SK-N-SH (cell line): ENCODE data around the gene ARMC8. TPM values are rescaled to one million over a fixed set of nuclear protein-coding genes. Genes with fewer than 3 reads are reported as not detected.

Source experiments
- CTCF ChIA-PET: fragments of 300-600, 350-600 bp; formaldehyde crosslinking; extraction: SDS; loops from one replicate; lab custom pipeline; 2021; lab: Yijun Ruan, JAX
- POLR2A ChIA-PET: fragments of 350-600 bp; sonication (Branson Sonifier 250); formaldehyde crosslinking; extraction: SDS; loops from one replicate; lab custom pipeline; 2020; ENCODE audit warnings: antibody characterized with exemption, inconsistent platforms; lab: Yijun Ruan, JAX
- DNase-seq: peaks from one replicate; pipeline ENCODE4 v3.0.0; 2012
- H2AFZ ChIP-seq: fragments of 200-600 bp; sonication (generic); 2 replicates; pipeline ENCODE4 v1.8.1; 2016; ENCODE audit warnings: antibody characterized with exemption, mild to moderate bottlenecking, low read depth
- H3F3A ChIP-seq: fragments of 200-600 bp; sonication (generic); replicated peaks from 2 replicates; pipeline ENCODE3; 2016; ENCODE audit warnings: antibody characterized with exemption, mild to moderate bottlenecking; ENCODE audit not compliant: insufficient read depth
- H3K27ac ChIP-seq, 2 experiments: fragments of 200-500 bp in 1 of 2; fragments of 200-600 bp in 1 of 2; sonication (Bioruptor generic) in 1 of 2; sonication (generic), shearing (Covaris generic) in 1 of 2; 2 replicates each; pipeline versions ENCODE4 v1.5.1 to v1.6.1; 2014 to 2016; ENCODE audit warnings: low read depth in 2 of 2, inconsistent platforms in 1 of 2, low read length in 1 of 2, mild to moderate bottlenecking in 1 of 2, mixed read lengths in 1 of 2
- H3K27me3 ChIP-seq: fragments of 200-600 bp; sonication (generic), shearing (Covaris generic); 2 replicates; pipeline ENCODE4 v1.6.1; 2016; ENCODE audit warnings: mixed run types; ENCODE audit not compliant: insufficient read depth
- H3K36me3 ChIP-seq, 2 experiments: fragments of 200-500 bp in 1 of 2; fragments of 200-600 bp in 1 of 2; sonication (Bioruptor generic) in 1 of 2; sonication (generic) in 1 of 2; replicated peaks in 1 of 2; 2 replicates each; pipeline versions ENCODE3 to v1.5.1; 2014 to 2016; ENCODE audit warnings: low read length in 1 of 2, mild to moderate bottlenecking in 1 of 2; ENCODE audit not compliant: insufficient read depth in 2 of 2, control insufficient read depth in 1 of 2
- H3K4me1 ChIP-seq, 2 experiments: fragments of 200-500 bp in 1 of 2; fragments of 200-600 bp in 1 of 2; sonication (Bioruptor generic) in 1 of 2; sonication (generic), shearing (Covaris generic) in 1 of 2; 2 replicates each; pipeline versions ENCODE4 v1.5.1 to v1.6.1; 2014 to 2016; ENCODE audit warnings: low read depth in 1 of 2, low read length in 1 of 2, mixed run types in 1 of 2; ENCODE audit not compliant: insufficient read depth in 2 of 2, control insufficient read depth in 1 of 2
- H3K4me2 ChIP-seq: fragments of 200-600 bp; sonication (generic), shearing (Covaris generic); 2 replicates; pipeline ENCODE4 v1.6.1; 2017; ENCODE audit warnings: mixed run types
- H3K4me3 ChIP-seq, 2 experiments: fragments of 200-500 bp in 1 of 2; fragments of 200-600 bp in 1 of 2; sonication (Bioruptor generic) in 1 of 2; sonication (generic), shearing (Covaris generic) in 1 of 2; 2 replicates each; pipeline versions ENCODE4 v1.5.1 to v1.8.1; 2014 to 2016; ENCODE audit warnings: low read depth in 2 of 2, inconsistent platforms in 1 of 2, low read length in 1 of 2, mild to moderate bottlenecking in 1 of 2, mixed read lengths in 1 of 2, moderate library complexity in 1 of 2
- H3K79me2 ChIP-seq: fragments of 200-600 bp; sonication (generic); 2 replicates; pipeline ENCODE4 v1.8.1; 2017; ENCODE audit warnings: mild to moderate bottlenecking; ENCODE audit not compliant: insufficient read depth
- H3K9ac ChIP-seq: fragments of 200-600 bp; sonication (generic); 2 replicates; pipeline ENCODE4 v1.6.1; 2017; ENCODE audit warnings: mixed run types
- H3K9me2 ChIP-seq: fragments of 200-600 bp; sonication (generic); 2 replicates; pipeline ENCODE4 v1.6.1; 2017; ENCODE audit warnings: mixed run types
- H3K9me3 ChIP-seq: fragments of 200-600 bp; sonication (generic); 2 replicates; pipeline ENCODE4 v1.6.1; 2017; ENCODE audit warnings: mixed run types, mild to moderate bottlenecking, moderate library complexity
- H4K20me1 ChIP-seq: fragments of 200-600 bp; sonication (generic); 2 replicates; pipeline ENCODE4 v1.6.1; 2017; ENCODE audit warnings: mild to moderate bottlenecking, mixed run types; ENCODE audit not compliant: insufficient read depth
- FOSL2 ChIP-seq: IDR thresholded peaks from 2 replicates; pipeline ENCODE4 v1.4.0; 2012; ENCODE audit warnings: low read depth, mild to moderate bottlenecking, moderate library complexity, borderline replicate concordance
- FOXM1 ChIP-seq: IDR thresholded peaks from 2 replicates; pipeline ENCODE4 v1.4.0; 2012; ENCODE audit warnings: low read depth, mild to moderate bottlenecking
- MAX ChIP-seq: IDR thresholded peaks from 2 replicates; pipeline ENCODE4 v1.4.0; 2012; ENCODE audit warnings: low read depth
- PBX3 ChIP-seq: IDR thresholded peaks from 2 replicates; pipeline ENCODE4; 2012
- REST ChIP-seq: IDR thresholded peaks from 2 replicates; pipeline ENCODE4 v1.6.1; 2012; ENCODE audit warnings: mild to moderate bottlenecking, low read depth, low read length, moderate library complexity
- SIN3A ChIP-seq: IDR thresholded peaks from 2 replicates; pipeline ENCODE4 v1.6.1; 2012; ENCODE audit warnings: low read depth, mild to moderate bottlenecking, low read length, moderate library complexity, borderline replicate concordance
- SMC3 ChIP-seq: IDR thresholded peaks from 2 replicates; pipeline ENCODE4 v1.6.1; 2012; ENCODE audit warnings: low read depth, low read length, improper control_type of control experiment
- TEAD4 ChIP-seq: IDR thresholded peaks from 2 replicates; pipeline ENCODE4 v1.4.0; 2012; ENCODE audit warnings: mild to moderate bottlenecking, borderline replicate concordance; ENCODE audit not compliant: insufficient read depth
- USF1 ChIP-seq: IDR thresholded peaks from 2 replicates; pipeline ENCODE4 v1.4.0; 2012; ENCODE audit warnings: low read depth, borderline replicate concordance
- YY1 ChIP-seq: IDR thresholded peaks from 2 replicates; pipeline ENCODE4 v1.4.0; 2012; ENCODE audit warnings: low read depth, mild to moderate bottlenecking
- WGBS: methylation state at CpG from one replicate; pipeline ENCODE4 v1.1.6; 2017; ENCODE audit warnings: low lambda C conversion rate; 5-methylcytosine and 5-hydroxymethylcytosine counted together
- polyA plus RNA-seq, 3 experiments: library from polyadenylated mRNA; depleted of rRNA; stranded (reverse); fragments of >200 nt; gene quantifications; 2 replicates each; pipeline ENCODE4 v1.2.3, GENCODE V29; 2012

ARMC8 gene
- polyA plus RNA-seq, 1 of the 3 experiments (the other 2 are of a cell fraction) = 35.5 TPM

- ChIA-PET CTCF (no interaction called here), POLR2A (no interaction called here)
- Histone ChIP-seq H3K9me2 (no peaks in the 10 kb centered on the region), H3K27me3 (no peaks in the 10 kb centered on the region), H3K36me3 (no peaks in the 10 kb centered on the region), H4K20me1 (no peaks in the 10 kb centered on the region), H3K4me3 (no peak overlapping the region), H2AFZ (no peak overlapping the region), H3F3A (no peaks in the 10 kb centered on the region), H3K27ac (no peak overlapping the region), H3K9ac (no peak overlapping the region), H3K9me3 (no peaks in the 10 kb centered on the region), H3K4me1 (peaks cover 3 to 5% of the 10 kb centered on the region in 2 experiments; a peak in 2 of 4 replicates), H3K79me2 (no peaks in the 10 kb centered on the region), H3K4me2 (no peak overlapping the region)
- TF ChIP-seq FOSL2 = no peak
- no peak for TF ChIP-seq TEAD4
- TF ChIP-seq FOXM1 = no peak
- TF ChIP-seq YY1 = no peak
- no peak for DNase-seq
- 78% methylated on average over 4 of the region's 4 CpGs for WGBS
Measured at GRCh38 chr3:138323971-138324370, 136.9 kb downstream of the ARMC8 start.

GRCh38 chr3:138325990-138326389 lies 138.9 kb downstream of the ARMC8 start:
- H3K79me2 ChIP-seq = no peaks in the 10 kb centered on the region
- H2AFZ ChIP-seq = no peak overlapping the region
- peaks cover 3 to 5% of the 10 kb centered on the region in 2 experiments; a peak in 2 of 4 replicates for H3K4me1 ChIP-seq
- no peaks in the 10 kb centered on the region for H4K20me1 ChIP-seq
- no peak overlapping the region for H3K27ac ChIP-seq
- POLR2A ChIA-PET = no interaction called here
- H3K27me3 ChIP-seq = no peaks in the 10 kb centered on the region
- CTCF ChIA-PET = no interaction called here
- DNase-seq = no peak
- no peaks in the 10 kb centered on the region for H3K36me3 ChIP-seq
- H3K9me2 ChIP-seq = no peaks in the 10 kb centered on the region
- no peak overlapping the region for H3K9ac ChIP-seq
- H3K4me3 ChIP-seq = no peak overlapping the region
- H3K4me2 ChIP-seq = no peak overlapping the region
- H3F3A ChIP-seq = peaks cover 7% of the 10 kb centered on the region
- no peaks in the 10 kb centered on the region for H3K9me3 ChIP-seq
- TF ChIP-seq SMC3 = no peak
- no peak for TF ChIP-seq SIN3A
- TF ChIP-seq FOSL2 = no peak
- no peak for TF ChIP-seq REST
- TF ChIP-seq USF1 = no peak
- no peak for TF ChIP-seq MAX
- no peak for TF ChIP-seq PBX3
